Activated T-cell treated with anti-CD3 and anti-CD28 coated beads, Interleukin-2, amount 50 U/mL, for 72 hours (primary cell): Measurements from ENCODE around the gene LARP4B. TPM values are rescaled to one million over a fixed set of nuclear protein-coding genes. Genes with fewer than 3 reads are reported as not detected.

Source experiments
- ATAC-seq, 2 donors: fragments of 150-1000 bp; cut with Tn5 transposase; replicated peaks in 1 of 2; 2 replicates each; pipeline ENCODE4 v1.10.0; 2021; ENCODE audit warnings: moderate library complexity in 2 of 2, mild to moderate bottlenecking in 1 of 2
- DNase-seq, 2 donors: peaks; one replicate each; pipeline ENCODE4 v3.0.0; 2021 to 2022; ENCODE audit warnings: mixed read lengths in 1 of 2
- H3K27ac Mint-ChIP-seq: one replicate; pipeline ENCODE4 v1.8.0; 2022; ENCODE audit warnings: mild to moderate bottlenecking, moderate library complexity, mixed read lengths
- H3K27me3 Mint-ChIP-seq: one replicate; pipeline ENCODE4 v1.8.0; 2022; ENCODE audit warnings: low read depth, mixed read lengths
- H3K36me3 Mint-ChIP-seq, 2 donors: one replicate each; pipeline ENCODE4 v1.8.0; 2022; ENCODE audit warnings: mixed read lengths in 2 of 2, mild to moderate bottlenecking in 1 of 2; ENCODE audit not compliant: insufficient read depth in 2 of 2
- H3K4me1 Mint-ChIP-seq: one replicate; pipeline ENCODE4 v1.8.0; 2022; ENCODE audit warnings: low read depth, mixed read lengths
- H3K4me3 Mint-ChIP-seq, 2 donors: one replicate each; pipeline ENCODE4 v1.8.0; 2022; ENCODE audit warnings: mild to moderate bottlenecking in 2 of 2, mixed read lengths in 2 of 2, moderate library complexity in 2 of 2
- H3K9me3 Mint-ChIP-seq, 2 donors: one replicate each; pipeline ENCODE4 v1.8.0; 2022; ENCODE audit warnings: mixed read lengths in 2 of 2
- total RNA-seq, 2 donors: library from RNA; stranded (reverse); gene quantifications; one replicate each; pipeline ENCODE4 v1.2.3, GENCODE V29; 2022

LARP4B gene
- total RNA-seq, 2 donors from 2014 or later, result 103 to 109 TPM

GRCh38 chr10:821322-821721 is 110.2 kb downstream of the LARP4B start:
- Mint-ChIP-seq H3K4me1 (peaks cover 14% of the 10 kb centered on the region), H3K4me3 (no peak overlapping the region), H3K9me3 (no peaks in the 10 kb centered on the region), H3K27ac (no peak overlapping the region), H3K36me3 (peaks cover 13 to 35% of the 10 kb centered on the region in 2 donors), H3K27me3 (no peaks in the 10 kb centered on the region)
- no peak for ATAC-seq
- DNase-seq, result no peak

DNA sequence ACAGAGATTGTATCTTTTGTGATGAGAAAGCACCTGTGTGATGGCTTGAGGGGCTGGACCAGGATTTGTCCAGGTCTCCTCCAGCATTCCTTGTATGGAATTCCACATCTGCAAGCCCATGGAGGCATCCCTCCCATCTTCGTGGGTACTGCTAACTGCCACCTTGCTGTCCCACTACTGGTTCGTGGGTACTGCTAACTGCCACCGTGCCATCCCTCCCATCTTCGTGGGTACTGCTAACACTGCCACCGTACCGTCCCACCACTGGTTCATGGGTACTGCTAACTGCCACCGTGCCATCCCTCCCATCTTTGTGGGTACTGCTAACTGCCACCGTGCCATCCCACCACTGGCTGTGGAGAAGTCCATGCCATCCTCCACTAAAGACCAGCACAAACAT is 111.7 kb downstream of the LARP4B start:
- H3K9me3 Mint-ChIP-seq, result no peaks in the 10 kb centered on the region
- H3K27me3 Mint-ChIP-seq, result no peaks in the 10 kb centered on the region
- DNase-seq (no peak), ATAC-seq (no peak)
- peak overlapping the region; percentile 15 for H3K27ac Mint-ChIP-seq
- peaks cover 13 to 35% of the 10 kb centered on the region in 2 donors for H3K36me3 Mint-ChIP-seq
- H3K4me1 Mint-ChIP-seq, result peaks cover 14% of the 10 kb centered on the region
- H3K4me3 Mint-ChIP-seq, result no peak overlapping the region

DNA sequence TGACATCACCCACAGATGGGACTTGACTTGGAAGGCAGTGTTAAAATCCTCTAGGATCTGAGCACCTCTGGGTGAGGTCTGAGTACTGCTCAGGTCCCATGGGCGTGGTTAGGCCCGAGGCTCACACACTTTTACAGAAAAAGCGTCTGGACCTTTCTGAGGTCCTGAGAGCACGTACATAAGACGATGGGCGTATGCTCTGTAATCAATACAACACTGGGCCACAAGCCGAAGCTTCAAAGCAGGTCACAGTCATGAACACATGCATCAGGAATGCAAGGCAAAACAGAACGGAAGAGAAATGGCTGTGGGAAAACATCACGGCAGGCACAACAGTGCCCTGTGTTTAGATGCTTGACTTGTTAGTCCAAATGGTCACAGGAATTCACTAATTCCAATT is 112.2 kb downstream of the LARP4B start:
- Mint-ChIP-seq H3K27ac (no peak overlapping the region), H3K4me3 (no peak overlapping the region), H3K4me1 (peaks cover 14% of the 10 kb centered on the region), H3K36me3 (peaks cover 13 to 37% of the 10 kb centered on the region in 2 donors), H3K27me3 (no peaks in the 10 kb centered on the region), H3K9me3 (no peaks in the 10 kb centered on the region)
- no peak for DNase-seq
- no peak for ATAC-seq

DNA sequence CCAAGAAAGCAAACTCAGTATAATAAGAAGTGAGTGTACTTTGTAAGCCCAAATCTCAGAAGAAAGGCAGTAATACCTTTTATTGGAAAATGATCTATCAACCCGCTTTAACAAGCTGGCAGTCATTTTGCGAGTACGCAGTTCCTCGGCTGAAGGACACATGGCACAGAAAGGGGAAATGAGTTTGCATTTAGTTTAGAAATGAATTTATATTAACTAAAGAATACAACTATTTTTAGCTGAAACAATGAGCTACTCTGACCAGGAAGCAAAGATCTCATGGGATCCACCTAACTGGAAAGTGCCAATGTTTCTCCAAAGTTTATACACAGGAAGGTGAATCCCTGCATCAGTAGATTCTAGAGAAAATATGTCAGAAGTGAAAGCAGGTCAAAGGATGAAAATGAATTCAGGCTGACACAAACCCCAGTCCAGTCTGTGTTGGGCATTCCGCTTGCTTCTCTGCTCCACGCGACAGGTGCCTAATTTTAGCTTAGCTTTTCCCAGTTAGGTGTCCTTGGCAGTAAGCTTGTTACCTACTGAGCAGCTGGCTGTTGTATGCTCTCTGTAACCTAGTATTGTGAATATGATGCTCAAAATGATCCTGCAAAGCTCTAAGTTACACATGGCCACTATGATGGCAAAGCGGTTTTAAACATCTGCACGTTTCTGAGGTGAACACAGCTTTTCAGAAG is 112.8 kb downstream of the LARP4B start:
- Mint-ChIP-seq H3K4me3 (no peak overlapping the region), H3K36me3 (peaks cover 12 to 34% of the 10 kb centered on the region in 2 donors), H3K4me1 (peaks cover 9% of the 10 kb centered on the region), H3K27ac (no peak overlapping the region), H3K9me3 (no peaks in the 10 kb centered on the region), H3K27me3 (no peaks in the 10 kb centered on the region)
- DNase-seq (no peak), ATAC-seq (no peak)

GRCh38 chr10:818010-818409 is 113.5 kb downstream of the LARP4B start:
- ATAC-seq (no peak), DNase-seq (no peak)
- Mint-ChIP-seq H3K4me1 (peaks cover 2% of the 10 kb centered on the region), H3K9me3 (no peaks in the 10 kb centered on the region), H3K27me3 (no peaks in the 10 kb centered on the region), H3K4me3 (no peak overlapping the region), H3K27ac (no peak overlapping the region), H3K36me3 (peaks cover 10 to 36% of the 10 kb centered on the region in 2 donors)

DNA sequence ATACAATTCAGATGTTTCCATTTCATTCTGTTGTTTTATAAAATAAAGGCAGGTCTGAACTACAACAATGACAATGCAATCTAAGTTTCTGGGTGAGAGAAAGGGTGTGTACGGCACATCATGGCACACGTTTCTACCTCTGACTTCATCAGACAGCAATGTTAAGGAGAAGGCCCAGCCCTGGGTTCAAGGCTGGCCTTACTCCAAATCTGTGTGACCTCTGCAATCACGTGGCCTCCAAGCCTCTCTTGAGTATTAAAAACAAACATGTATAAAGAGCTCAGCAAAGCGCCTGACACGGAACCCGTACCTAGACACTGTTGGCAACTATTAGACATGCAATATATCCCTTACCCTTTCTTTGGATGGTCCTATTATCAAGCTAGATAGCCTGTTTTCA is 114.1 kb downstream of the LARP4B start:
- H3K4me3 Mint-ChIP-seq, result no peak overlapping the region
- no peak for ATAC-seq
- peaks cover 10 to 36% of the 10 kb centered on the region in 2 donors for H3K36me3 Mint-ChIP-seq
- DNase-seq, result no peak
- no peaks in the 10 kb centered on the region for H3K9me3 Mint-ChIP-seq
- H3K27me3 Mint-ChIP-seq, result no peaks in the 10 kb centered on the region
- H3K4me1 Mint-ChIP-seq, result no peaks in the 10 kb centered on the region
- H3K27ac Mint-ChIP-seq, result no peak overlapping the region

DNA sequence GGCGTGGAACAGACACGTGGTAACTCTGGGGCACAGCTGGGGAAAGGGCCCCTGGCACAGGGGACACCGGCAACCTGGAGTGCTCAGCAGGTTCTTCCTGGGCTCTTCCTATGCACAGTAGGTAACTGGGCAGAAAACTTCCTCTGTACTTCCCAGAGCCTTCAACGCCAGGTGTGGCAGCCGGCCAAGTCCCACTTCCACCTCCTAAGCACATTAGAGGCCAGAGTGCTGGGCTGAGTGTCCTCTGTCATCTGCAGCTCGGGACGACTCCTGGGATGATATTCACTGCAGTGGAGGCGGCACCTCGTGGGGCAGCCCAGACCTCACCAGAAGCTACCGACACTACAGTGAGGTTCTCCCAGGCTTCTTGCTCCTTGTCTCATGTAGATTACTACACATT is 114.5 kb downstream of the LARP4B start:
- Mint-ChIP-seq H3K27me3 (no peaks in the 10 kb centered on the region), H3K36me3 (peaks cover 10 to 35% of the 10 kb centered on the region in 2 donors), H3K4me3 (no peak overlapping the region), H3K27ac (no peak overlapping the region), H3K4me1 (no peaks in the 10 kb centered on the region), H3K9me3 (no peaks in the 10 kb centered on the region)
- ATAC-seq (no peak), DNase-seq (no peak)

DNA sequence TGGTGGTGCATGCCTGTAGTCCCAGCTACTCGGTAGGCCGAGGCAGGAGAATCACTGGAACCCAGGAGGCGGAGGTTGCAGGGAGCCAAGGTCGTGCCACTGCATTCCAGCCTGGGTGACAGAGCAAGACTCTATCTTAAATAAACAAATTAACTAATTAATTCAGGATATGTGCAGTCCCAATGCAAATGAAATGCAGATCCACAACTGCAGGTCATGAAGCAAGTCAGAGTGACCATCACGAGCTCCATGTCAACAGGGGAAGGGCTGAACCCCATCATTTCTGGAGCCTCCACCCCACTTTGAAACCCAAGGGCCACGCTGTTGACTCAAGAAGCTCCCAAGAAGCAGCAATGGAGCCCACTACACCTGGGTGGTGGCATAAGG is 115.4 kb downstream of the LARP4B start:
- H3K4me1 Mint-ChIP-seq, result no peaks in the 10 kb centered on the region
- DNase-seq (no peak), ATAC-seq (no peak)
- H3K27ac Mint-ChIP-seq, result no peak overlapping the region
- H3K4me3 Mint-ChIP-seq, result no peak overlapping the region
- no peaks in the 10 kb centered on the region for H3K9me3 Mint-ChIP-seq
- peaks cover 10 to 32% of the 10 kb centered on the region in 2 donors for H3K36me3 Mint-ChIP-seq
- H3K27me3 Mint-ChIP-seq, result no peaks in the 10 kb centered on the region

DNA sequence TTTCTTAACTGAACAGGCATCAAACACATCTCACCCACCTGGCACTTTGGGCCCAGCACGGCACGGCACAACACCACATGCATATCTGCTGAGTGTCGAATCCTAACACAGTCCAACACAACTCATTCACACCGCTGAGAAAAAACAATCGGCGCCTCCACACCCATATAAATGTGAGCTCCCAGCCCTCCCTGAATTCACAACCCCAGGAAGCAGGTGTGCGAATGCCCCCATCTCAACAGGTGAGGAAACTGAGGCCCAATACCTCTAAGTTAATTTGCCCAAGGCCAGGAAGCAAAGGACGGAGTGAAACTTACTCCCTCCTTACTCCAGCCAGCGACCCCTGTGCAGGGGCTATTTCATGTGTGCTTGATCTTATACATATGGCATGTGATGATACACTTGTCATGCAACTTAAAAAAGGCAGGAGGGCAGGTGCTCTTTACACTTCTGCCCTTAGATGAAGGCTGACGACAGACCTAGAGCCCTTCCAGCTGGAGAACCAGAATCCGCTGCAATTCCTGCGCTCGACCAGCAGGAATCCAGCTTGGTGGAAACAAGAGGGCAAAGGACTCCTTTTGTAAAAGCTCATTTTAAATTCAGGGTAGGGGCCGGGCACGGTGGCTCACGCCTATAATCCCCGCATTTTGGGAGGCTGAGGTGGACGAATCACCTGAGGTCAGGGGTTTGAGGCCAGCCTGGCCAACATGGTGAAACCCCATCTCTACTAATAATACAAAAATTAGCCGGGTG is 116.0 kb downstream of the LARP4B start:
- ATAC-seq (no peak), DNase-seq (no peak)
- Mint-ChIP-seq H3K27ac (no peak overlapping the region), H3K9me3 (no peaks in the 10 kb centered on the region), H3K4me3 (no peak overlapping the region), H3K27me3 (no peaks in the 10 kb centered on the region), H3K36me3 (peaks cover 6 to 28% of the 10 kb centered on the region in 2 donors), H3K4me1 (no peaks in the 10 kb centered on the region)

GRCh38 chr10:814536-815302 is 116.8 kb downstream of the LARP4B start:
- no peak overlapping the region for H3K4me3 Mint-ChIP-seq
- no peaks in the 10 kb centered on the region for H3K9me3 Mint-ChIP-seq
- DNase-seq (no peak), ATAC-seq (no peak)
- peaks cover 4 to 22% of the 10 kb centered on the region in 2 donors for H3K36me3 Mint-ChIP-seq
- no peaks in the 10 kb centered on the region for H3K27me3 Mint-ChIP-seq
- no peaks in the 10 kb centered on the region for H3K4me1 Mint-ChIP-seq
- H3K27ac Mint-ChIP-seq, result no peak overlapping the region

DNA sequence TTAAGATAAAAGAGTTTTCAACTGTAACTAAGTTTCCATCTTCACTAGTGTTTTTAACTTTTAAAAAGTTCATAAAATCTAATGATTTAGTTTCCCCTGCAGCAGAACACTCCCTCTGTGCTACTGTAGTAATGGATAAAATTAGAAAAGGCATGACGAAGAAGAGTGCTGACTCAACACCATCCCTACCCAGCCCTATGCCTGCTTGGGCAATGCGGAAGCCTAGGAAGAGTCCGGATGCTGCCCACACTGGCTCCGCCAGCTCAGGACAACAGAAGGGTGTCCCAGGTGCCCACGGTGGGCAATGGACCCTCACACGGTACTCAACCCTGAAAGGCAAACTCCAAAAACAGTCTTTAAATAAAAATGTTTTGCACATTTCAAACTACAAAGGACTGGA is 118.2 kb downstream of the LARP4B start:
- Mint-ChIP-seq H3K9me3 (no peaks in the 10 kb centered on the region), H3K4me3 (no peak overlapping the region), H3K36me3 (peaks cover 2 to 24% of the 10 kb centered on the region in 2 donors), H3K27ac (peak overlapping the region; percentile 12), H3K4me1 (no peaks in the 10 kb centered on the region), H3K27me3 (no peaks in the 10 kb centered on the region)
- ATAC-seq, result no peak
- no peak for DNase-seq

GRCh38 chr10:812787-813186 is 118.7 kb downstream of the LARP4B start:
- DNase-seq (no peak), ATAC-seq (no peak)
- H3K4me1 Mint-ChIP-seq, result no peaks in the 10 kb centered on the region
- H3K4me3 Mint-ChIP-seq, result no peak overlapping the region
- H3K36me3 Mint-ChIP-seq, result peaks cover 2 to 21% of the 10 kb centered on the region in 2 donors
- H3K9me3 Mint-ChIP-seq, result no peaks in the 10 kb centered on the region
- H3K27me3 Mint-ChIP-seq, result no peaks in the 10 kb centered on the region
- no peak overlapping the region for H3K27ac Mint-ChIP-seq
